ENCODE measurements around the gene DLGAP1. TPM values are rescaled to one million over a fixed set of nuclear protein-coding genes. Genes with fewer than 3 reads are reported as not detected.
"Not testable (repeated sequence)": the region's sequence is repeated elsewhere in the genome, so short reads cannot be mapped to it uniquely, and the experiment has no call there.

The DLGAP1 gene
- total RNA-seq, 1 experiment from 2014 or later = not detected

DNA sequence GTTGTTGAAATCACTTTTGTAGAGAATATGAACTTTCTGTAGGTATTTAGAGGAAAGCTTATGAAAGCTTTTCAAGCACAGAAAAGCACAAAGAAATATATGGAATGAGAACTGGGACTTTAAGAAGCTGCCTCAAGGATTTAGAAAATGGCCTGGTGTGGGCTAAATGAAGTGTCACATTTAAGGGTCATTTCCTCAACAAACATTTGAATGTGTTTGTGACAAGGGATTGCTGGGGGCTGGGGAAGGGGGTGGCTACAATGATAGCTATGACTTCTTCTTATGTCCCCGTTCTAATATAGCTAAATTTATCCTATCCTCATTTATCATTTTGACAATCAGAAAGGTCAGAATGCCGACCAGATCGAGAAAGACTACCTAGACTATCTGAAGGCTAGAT is 69.2 kb downstream of the DLGAP1 start:
- DNase-seq (ENCODE audit: low read depth) = no peak

DNA sequence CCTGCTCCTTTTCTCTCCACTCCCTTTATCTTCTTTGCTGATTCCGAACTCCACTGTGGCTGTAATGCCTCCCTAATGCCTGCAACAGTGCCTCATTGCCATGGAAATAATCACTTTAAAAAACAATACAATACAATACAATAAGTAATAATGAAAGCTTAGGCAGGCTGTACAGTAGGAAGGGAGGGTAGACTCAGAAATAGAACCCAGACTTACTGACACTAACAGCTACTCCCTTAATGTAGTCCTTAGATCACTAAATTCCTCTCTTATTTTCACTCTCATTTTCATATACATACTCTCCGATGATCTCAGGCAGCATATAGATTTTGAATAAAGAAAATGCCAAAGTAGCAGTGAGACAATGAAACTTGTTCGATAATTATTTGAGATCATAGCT is 70.2 kb downstream of the DLGAP1 start:
- no peak for DNase-seq (ENCODE audit: low read depth)

DNA sequence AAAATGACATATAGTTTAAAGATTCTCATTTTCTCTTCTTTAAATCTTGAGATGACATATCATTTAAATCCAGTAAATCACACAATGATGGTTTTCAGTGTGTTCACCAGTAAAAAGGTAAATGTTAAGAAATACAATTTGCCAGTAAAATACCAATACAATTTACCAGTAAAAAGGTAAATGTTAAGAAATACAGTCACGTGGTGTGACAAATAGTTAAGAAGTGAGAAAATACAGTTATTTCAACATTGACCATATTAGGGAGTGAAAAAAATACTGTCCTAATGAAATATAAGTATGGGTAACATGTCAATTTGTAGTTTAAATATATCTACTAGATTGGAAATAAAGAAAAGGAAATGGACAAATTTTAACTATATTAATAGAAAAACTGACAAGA is 80.5 kb downstream of the DLGAP1 start:
- DNase-seq (ENCODE audit: low read depth) = no peak

DNA sequence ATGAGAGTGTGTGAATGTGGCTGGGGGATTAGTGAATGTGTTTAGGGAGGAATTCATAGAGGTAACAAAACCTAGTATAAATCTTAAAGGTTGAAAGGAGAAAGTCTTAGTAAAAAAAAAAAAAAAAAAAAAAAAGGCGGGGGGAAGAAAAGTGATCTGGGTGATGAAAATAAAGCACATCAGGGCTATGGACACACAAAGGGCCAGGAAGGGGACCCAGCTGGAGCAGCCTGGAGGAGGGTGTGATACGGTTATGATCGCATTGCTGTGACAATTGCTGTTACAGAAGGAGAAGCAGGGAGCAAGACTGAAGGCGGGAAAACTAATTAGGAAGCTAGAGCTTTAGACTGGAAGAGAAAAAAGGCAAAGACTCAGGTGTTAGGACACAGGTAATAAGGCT is 85.4 kb downstream of the DLGAP1 start:
- DNase-seq (ENCODE audit: low read depth) = no peak

DNA sequence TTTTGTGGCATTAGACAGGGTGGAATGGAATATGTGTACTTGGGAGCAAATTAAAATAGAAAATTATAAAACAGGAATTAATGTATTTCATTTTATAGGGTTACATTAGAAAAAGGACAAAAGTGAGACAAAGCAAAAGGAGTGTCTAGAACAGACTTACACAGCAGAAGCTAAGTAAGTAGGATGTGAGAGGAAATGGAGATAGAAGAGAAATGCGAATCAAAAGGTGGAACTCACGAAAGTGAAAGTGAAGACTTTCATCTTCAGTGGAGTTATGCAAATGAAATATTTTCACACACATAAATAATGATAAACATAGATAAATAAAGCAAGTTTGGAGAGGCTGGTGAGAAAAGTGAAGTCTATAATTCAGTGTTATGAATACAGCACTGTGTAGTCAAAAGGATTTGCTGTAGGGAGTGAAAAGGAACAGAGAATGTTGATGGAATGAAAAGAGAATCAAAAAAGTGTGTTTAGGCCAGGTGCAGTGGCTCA is 94.8 kb downstream of the DLGAP1 start:
- DNase-seq (ENCODE audit: low read depth) = no peak

DNA sequence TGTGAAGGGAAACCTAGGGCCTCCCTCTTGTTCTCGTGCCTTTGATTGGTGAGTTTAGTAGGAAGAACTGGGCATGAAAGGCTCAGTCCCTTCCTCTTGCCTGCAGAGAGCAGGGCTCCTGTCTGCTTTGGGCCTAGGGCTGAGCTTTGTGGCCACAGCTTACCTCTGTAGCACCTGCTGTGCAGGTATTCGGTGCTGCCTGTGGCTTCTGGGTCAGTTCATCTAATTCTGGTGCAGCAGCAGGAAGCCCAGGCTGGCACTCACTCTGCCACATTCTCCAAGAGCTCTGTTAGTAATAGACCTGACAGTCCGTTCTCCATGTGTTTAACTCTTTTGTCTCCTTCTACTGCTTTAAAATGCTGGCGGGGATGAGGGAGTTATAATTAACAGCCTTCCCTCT is 96.5 kb downstream of the DLGAP1 start:
- DNase-seq (ENCODE audit: low read depth) = no peak

DNA sequence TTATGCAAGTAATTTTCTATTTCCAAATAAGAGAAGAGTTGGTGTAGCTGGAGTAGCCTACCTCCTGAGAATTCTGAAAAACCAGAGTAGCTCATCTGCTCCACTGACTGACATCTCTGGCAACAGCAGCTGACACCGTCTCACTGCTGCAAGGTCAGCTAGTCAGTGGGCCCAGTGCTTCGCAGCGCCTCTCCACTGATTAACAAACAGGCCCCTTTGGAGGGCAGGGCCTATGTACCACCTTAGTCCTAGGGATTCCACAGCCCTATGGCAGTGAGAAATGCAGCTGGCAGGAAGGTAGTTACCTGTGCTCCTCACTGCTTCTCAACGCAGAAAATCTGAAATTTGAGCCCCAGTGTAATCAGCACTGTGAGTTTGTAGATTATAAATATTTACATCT is 97.5 kb downstream of the DLGAP1 start:
- no peak for DNase-seq (ENCODE audit: low read depth)

DNA sequence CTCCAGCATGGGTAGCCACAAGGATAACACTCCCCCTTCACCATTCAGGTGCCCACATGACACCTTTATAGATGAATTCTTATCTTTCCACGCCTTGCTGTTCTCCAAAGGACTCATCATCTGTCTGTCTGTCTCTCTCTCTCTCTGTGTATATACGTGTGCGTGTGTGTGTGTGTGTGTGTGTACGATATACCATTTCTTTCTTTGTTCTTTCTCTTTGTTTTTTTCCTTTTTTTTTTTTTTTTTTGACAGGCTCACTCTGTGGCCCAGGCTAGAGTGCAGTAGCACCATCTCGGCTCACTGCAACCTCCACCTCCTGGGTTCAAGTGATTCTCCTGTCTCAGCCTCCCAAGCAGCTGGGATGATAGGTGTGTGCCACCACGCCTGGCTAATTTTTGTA is 98.2 kb downstream of the DLGAP1 start:
- no peak for DNase-seq (ENCODE audit: low read depth)

DNA sequence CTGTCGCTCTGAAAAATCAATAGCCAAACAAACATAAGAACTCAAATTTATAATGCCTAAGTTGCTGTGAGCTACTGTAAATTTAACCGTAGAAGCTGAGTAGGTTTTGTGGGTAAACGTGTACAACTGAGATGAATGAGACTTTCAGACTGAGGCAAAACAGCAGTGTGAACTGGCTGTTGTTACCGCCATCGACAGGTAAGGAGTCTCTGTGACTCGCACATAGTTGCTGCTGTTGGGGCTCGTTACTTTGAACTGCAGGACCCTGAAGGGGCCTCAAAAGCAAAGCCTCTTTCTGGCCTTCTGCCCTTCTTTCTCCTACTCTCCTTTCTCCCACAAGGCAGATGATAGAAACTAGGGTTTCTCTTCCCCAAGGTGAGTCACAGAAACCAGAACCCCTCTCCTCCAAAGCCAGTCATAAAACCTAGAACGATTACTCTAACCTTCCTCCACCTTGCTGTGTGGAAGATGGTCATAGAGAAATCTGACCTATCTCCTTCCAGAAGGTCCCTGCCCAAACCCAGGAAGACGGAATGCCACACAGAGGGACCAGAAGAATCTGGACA is 101.2 kb downstream of the DLGAP1 start:
- no peak for DNase-seq (ENCODE audit: low read depth)

DNA sequence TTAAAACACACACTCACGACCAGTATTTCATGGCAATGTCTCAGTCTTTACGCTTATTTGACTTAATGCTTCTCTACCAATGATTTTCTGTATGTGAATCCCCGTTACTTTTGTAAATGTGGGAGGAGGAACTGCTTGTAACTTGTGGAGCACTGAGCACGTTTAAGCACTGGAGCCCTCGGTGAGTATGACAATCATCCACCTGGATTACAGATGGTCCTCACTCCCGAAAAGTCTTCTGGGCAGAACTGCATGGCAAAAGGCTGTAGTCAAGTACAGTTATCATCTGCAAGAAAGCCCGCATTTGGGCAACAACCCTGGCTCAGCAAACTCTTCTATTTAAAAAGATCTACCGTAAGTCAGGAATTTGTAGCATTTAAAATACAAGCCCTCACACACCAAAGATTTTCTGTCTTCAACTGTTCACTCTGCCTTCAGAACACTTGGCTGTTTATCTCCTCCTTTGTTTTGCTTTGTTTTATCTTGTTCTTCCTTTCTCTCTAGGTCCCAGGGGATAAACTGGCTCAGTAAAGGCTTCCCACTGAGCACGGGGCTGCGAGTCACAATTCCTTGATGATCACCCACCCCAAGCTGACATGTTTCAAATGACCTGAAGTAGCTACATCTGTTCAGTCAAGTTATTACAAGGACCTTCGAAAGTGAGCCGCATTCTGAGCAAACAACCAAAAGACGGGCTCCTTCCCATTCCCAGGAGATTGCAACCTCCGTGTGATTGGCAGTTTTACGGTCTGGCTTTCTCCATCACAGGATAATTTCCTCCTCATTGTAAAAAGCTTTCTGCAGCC is 102.2 kb downstream of the DLGAP1 start:
- DNase-seq (ENCODE audit: low read depth) = no peak

DNA sequence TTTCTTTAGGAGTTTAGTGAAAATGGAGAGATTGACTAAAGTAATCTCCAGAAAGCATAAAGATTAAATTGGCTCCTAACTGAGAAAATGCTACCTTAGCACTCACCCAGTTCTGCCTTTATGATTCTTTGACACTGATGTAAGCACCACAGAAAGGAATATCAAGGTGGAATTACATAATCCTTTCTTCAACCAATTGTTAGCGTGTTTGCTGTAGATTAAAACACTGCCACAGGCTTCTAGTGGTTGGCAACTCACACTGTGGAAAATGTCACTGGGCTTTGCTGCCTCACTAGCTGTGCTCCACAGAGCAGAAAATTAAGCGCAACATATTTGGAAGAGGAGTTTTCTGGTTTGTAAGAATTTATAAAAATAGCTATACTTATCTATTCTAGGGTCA is 104.1 kb downstream of the DLGAP1 start:
- no peak for DNase-seq (ENCODE audit: low read depth)

DNA sequence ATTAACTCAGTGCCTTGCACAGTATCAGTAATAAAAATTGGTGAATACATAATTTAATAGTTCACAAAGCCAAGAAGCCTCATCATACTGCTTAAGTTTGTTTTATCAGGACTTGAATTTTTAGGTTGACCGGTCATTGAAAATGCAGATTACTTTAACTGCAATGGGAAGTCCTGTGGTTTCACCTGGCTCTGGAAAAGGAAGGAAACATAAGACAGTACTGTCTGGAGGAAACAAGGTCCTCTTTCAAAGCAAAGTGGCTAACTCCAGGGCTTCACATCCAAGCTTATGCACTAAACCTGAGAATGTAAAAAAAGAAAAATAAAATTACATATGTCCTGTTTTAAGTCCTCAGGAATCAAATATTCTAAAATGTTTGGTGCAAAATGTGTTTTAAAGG is 119.7 kb downstream of the DLGAP1 start:
- DNase-seq (ENCODE audit: low read depth) = no peak

DNA sequence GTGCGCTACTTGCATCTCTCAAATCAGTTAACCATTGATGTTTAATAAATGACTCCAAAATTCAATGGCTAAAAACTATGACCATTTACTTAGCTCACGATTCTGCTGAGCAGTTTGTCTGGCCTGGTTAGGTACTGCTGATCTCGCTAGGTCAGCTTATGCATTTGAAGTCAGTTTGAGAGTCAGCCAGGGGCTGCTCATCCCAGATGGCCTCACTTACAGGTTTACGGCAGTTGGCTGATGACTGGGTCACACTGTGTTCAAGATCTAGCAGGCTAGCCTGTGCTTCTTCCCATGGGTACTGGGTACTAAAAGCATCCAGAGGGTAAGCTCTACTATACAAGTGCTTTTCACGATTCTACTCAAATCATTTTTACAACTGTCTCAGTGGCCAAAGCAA is 122.1 kb downstream of the DLGAP1 start:
- no peak for DNase-seq (ENCODE audit: low read depth)

DNA sequence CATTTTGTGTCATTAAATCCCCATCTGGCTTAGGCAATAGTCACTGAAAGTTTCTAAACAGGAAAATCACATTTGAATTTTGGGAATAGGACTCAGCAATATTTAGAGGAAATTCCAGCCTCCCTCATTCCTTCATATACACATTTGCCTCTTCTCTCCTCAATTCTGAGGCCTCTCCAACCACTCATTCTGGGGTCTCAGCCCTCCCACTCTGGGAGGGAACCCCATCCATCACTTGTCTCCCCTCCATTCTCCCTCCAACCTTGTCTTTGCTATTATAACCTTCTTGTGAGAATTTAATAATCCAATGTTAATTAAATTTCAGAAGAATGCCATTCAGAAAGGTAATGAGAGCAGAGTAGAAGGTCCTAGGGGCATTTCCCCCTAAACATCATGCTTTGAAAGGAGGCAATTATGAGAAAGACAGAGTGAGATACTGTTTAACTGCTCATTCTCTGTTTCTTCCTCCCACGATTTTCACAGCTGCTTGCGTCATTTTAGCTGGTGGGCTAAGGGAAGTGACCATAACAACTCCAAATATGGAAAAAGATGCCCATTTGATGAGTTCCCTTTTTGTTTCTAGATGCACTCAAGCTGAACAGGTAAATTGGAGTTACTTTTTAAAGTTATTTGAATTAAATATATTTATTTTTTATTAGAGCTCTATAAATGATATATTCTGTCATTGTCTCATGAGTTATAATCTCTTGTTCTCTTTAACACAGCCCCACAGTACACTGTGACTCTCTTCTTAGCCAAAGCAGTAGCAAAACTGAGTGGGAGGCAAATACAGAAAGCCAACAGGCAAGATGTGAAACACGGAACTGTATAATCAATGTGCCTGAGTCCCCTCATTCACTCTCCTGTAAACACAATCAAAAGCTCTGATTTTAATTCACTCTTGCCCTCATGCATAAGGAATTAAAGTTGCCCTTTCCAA is 135.1 kb downstream of the DLGAP1 start:
- no peak for DNase-seq (ENCODE audit: low read depth)

DNA sequence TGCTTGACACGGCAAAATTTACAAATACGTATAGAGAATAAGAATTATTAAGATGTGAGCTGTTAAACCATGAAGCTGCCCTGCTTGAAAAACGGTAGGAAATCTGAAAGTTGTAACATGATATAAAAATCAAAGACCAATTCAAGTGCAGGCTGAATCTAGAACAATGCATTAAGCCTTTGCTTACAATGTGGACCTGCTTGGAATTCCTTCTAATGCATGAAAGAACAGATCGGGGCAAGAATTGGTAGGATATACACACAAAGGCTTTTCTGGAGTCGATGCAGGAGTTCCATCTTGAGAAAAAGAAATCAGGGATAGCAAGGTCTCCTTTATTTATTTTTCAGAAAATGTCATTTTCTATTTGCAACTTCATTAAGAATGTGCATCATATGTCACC is 136.8 kb downstream of the DLGAP1 start:
- no peak for DNase-seq (ENCODE audit: low read depth)

DNA sequence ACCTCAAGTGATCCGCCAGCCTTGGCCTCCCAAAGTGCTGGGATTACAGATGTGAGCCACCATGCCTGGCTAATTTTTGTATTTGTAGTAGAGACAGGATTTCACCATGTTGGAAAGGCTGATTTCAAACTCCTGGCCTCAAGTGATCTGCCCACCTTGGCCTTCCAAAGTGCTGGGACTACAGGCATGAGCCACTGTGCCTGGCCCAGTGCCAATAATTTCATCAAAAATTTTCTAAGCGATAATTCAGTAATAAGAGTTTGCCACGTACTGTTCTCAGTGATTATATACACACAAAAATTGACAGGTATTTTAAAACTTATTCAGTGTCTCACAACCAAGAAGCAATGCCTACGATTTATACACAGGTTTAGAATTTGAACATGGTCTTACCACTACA is 143.2 kb downstream of the DLGAP1 start:
- DNase-seq (ENCODE audit: low read depth) = not testable (repeated sequence)

DNA sequence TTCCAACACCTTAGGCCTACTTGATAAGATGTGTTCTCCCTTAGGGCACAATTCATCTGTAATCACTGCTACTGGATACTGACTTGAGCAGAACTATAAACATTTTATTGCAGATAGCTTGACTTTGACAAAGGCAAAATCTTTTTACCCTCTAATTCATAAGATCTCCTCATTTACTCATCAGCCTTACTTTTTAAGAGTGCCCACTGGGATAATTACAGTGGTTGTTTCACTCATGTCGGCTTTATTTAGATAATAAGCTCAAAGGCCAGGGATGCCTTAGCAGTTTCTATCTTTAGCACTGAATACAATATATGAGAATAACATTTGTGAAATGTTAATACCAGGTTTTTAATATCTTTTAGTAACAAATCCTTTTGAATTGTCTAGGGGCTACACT is 144.0 kb downstream of the DLGAP1 start:
- DNase-seq (ENCODE audit: low read depth) = no peak

DNA sequence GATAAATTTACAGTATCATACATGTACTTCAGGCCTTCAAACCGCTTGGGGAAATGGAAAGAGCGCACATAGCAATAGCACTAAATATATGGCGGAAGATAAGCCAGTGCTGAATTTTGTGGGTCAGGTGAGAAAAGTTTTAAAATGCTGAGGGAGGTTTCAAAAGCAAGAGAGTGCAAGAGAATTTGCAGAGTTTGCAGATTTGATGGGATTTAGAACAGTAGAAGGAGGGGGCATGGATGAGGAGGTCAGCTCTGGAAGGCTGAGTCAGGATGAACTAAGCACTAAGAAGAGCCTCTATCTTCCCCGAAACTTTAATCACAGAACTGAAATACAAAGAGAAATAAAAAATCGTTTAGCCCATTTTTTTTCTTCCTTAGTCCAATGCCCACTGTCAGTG is 145.9 kb downstream of the DLGAP1 start:
- DNase-seq (ENCODE audit: low read depth) = no peak

DNA sequence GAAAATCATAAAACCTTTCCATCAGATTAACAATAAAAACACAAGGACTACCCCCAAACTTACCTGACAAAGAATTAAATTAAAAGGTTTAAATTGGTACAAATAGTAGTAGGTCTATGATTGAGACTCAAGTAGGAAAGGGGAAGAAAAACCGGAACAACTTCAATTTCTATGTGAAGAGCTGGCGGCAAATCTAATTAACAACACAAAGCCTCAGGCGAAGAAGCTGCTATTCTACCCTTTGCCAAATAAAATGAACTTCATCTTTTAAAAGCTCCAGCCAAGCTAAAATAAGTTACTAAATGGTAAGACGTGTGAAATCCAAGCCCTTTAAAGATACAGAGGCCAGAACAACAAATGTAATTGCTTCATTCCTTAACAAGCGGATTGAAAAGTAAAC is 146.5 kb downstream of the DLGAP1 start:
- DNase-seq (ENCODE audit: low read depth) = no peak

DNA sequence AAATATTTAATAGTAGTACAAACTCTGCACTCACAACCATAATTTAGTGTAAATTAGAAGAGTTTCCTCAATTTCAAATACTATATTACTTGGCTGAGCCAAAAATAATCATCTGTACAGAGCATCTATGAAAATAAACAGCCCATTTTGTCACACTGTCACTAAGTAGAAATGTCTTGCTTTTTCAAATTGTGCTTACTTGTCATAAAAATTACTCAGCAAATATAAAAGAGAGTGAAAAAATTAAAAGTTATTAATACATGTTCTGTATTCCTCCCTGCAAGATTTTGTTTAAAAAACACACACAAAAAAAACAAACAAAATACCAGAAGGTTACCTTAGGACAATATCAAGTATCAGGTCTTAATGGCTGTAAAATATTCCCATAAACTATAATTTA is 155.7 kb downstream of the DLGAP1 start:
- no peak for DNase-seq (ENCODE audit: low read depth)

DNA sequence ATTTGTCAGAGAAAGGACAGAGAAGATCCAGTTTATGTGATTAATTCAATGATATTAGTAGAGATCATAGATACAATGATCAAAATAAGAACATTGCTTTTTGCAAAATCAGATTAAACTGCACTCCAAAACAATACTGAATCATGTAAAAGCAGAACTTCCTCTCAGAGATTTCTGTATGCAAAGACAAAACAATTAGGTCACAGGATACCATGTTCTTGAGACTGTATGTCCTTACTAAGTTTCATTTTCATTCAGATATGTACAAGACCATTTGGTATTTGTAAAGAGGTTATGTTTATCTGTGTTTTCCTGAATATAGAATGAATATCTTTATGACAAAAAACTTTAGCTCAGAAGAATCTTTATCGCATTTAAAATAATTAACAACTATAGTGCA is 161.8 kb downstream of the DLGAP1 start:
- DNase-seq (ENCODE audit: low read depth) = no peak

DNA sequence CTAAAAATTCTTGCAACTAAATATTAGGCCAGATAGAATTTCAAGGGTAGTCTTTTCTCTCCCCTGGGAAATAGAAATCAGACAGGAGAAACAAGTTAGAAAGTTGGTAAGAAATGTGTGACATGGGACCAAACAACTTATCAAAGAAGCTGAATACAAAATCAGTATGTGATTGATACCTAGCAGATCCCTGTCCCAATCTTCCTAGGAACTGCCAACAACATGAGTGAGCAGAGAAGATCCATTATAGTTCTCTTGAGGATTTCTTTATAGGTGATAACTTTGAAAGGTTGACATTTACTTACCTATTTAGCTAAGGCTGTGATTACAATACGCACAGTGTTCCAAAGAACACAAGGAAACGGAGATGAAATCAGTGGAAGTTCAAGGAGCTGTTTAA is 162.4 kb downstream of the DLGAP1 start:
- no peak for DNase-seq (ENCODE audit: low read depth)

DNA sequence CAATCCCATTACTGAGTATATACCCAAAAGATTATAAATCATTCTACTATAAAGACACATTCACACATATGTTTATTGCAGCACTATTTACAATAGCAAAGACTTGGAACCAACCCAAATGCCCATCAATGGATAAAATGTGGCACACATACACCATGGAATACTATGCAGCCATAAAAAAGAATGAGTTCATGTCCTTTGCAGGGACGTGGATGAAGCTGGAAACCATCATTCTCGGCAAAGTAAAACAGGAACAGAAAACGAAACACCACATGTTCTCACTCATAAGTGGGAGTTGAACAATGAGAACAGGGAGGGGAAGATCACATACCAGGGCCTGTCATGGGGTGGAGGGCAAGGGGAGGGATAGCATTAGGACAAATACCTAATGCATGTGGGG is 167.8 kb downstream of the DLGAP1 start:
- not testable (repeated sequence) for DNase-seq (ENCODE audit: low read depth)
